Transverse colon (tissue), 4 donors: ENCODE results near the gene OR4Q3. TPM values are rescaled to one million over a fixed set of nuclear protein-coding genes. Genes with fewer than 3 reads are reported as not detected.
"Not testable (repeated sequence)": the region's sequence is repeated elsewhere in the genome, so short reads cannot be mapped to it uniquely, and the experiment has no call there.

Experiments used
- DNase-seq: peaks from one replicate; pipeline ENCODE4 v3.0.0-alpha.2; 2019
- H3K27ac ChIP-seq, 4 donors: fragments of 200-600 bp; sonication (generic); 2 replicates each; pipeline ENCODE4 v1.5.1; 2016 to 2018; ENCODE audit warnings: inconsistent platforms in 4 of 4
- H3K27me3 ChIP-seq: fragments of 200-600 bp; sonication (generic); 2 replicates; pipeline ENCODE4 v1.5.1; 2017; ENCODE audit warnings: inconsistent platforms
- H3K36me3 ChIP-seq, 4 donors: fragments of 200-600 bp; sonication (generic); 2 replicates each; pipeline ENCODE4 v1.5.1; 2017 to 2019; ENCODE audit warnings: inconsistent platforms in 4 of 4
- H3K4me1 ChIP-seq, 4 donors: fragments of 200-600 bp; sonication (generic); 2 replicates each; pipeline ENCODE4 v1.5.1; 2017 to 2020; ENCODE audit warnings: inconsistent platforms in 4 of 4
- H3K4me3 ChIP-seq, 4 donors: fragments of 200-600 bp; sonication (generic); 1 replicate in 1 of 4; 2 replicates in 3 of 4; pipeline versions ENCODE4 v1.5.1 to v1.6.1; 2017 to 2019; ENCODE audit warnings: inconsistent platforms in 4 of 4
- H3K9me3 ChIP-seq, 2 donors: fragments of 200-600 bp; sonication (generic); 2 replicates each; pipeline ENCODE4 v1.5.1; 2017 to 2019; ENCODE audit warnings: inconsistent platforms in 2 of 2
- CTCF ChIP-seq, 5 experiments: fragments of 200-600 bp in 3 of 5; fragments of 450-650 bp in 2 of 5; sonication (generic) in 3 of 5; IDR thresholded peaks; 1 replicate in 2 of 5; 2 replicates in 3 of 5; pipeline ENCODE4 v1.5.1; 2016 to 2017; ENCODE audit warnings: antibody characterized with exemption in 5 of 5, inconsistent platforms in 3 of 5, mild to moderate bottlenecking in 2 of 5, moderate library complexity in 1 of 5
- EP300 ChIP-seq: sonication (generic); formaldehyde crosslinking; IDR thresholded peaks from one replicate; pipeline ENCODE4 v1.6.1; 2017; ENCODE audit warnings: antibody characterized with exemption, low read depth
- POLR2A ChIP-seq: fragments of 450-650 bp; IDR thresholded peaks from one replicate; pipeline ENCODE4 v1.6.1; 2016; ENCODE audit warnings: antibody characterized with exemption, mild to moderate bottlenecking, moderate library complexity
- POLR2AphosphoS5 ChIP-seq, 3 donors: sonication (generic); formaldehyde crosslinking; IDR thresholded peaks; one replicate each; pipeline ENCODE4 v1.6.1; 2016; ENCODE audit warnings: antibody characterized with exemption in 3 of 3
- WGBS, 2 donors: methylation state at CpG; one replicate each; pipeline ENCODE4 v1.1.5; 2018; ENCODE audit warnings: low coverage in 1 of 2; 5-methylcytosine and 5-hydroxymethylcytosine counted together
- in situ Hi-C, 4 donors: fragments of 200-750 bp; cut with MboI; loops; one replicate each; pipeline versions ENCODE4 v1.15.0 to v1.15.1; 2017; ENCODE audit warnings: low sequenced_read_pairs in 3 of 4, low pct_ligation_motif_present in 1 of 4, low pct_unique_long_range_greater_than_20kb in 1 of 4
- intact Hi-C: fragments of 100-400 bp; cut with DNase I; formaldehyde crosslinking; loops from one replicate; pipeline ENCODE4 v1.15.1; 2023; ENCODE audit warnings: low total_unique reads
- total RNA-seq, 4 donors: library from RNA; depleted of rRNA; stranded (reverse); fragments of >200 nt; gene quantifications; one replicate each; pipeline ENCODE4 v1.1.0, GENCODE V29; 2016

The OR4Q3 gene
- total RNA-seq, 4 donors from 2014 or later, result not detected

GRCh38 chr14:19754172-19754571 lies 10.8 kb downstream of the OR4Q3 start:
- no peaks in the 10 kb centered on the region for H3K36me3 ChIP-seq
- no peak overlapping the region for H3K4me3 ChIP-seq
- in situ Hi-C loops (no loop called here), intact Hi-C loops (no loop called here)
- H3K27ac ChIP-seq, result no peak overlapping the region
- no peaks in the 10 kb centered on the region for H3K27me3 ChIP-seq
- H3K9me3 ChIP-seq, result no peaks in the 10 kb centered on the region
- no peak for DNase-seq
- TF ChIP-seq CTCF (IDR thresholded peaks at IDR 0.05), result no peak
- no peak for TF ChIP-seq EP300
- no peak for TF ChIP-seq POLR2A
- no peak for TF ChIP-seq POLR2AphosphoS5 (IDR thresholded peaks at IDR 0.05)
- no peaks in the 10 kb centered on the region for H3K4me1 ChIP-seq
- WGBS, 2 donors, result 31 to 36% methylated on average over 2 of the region's 2 CpGs

GRCh38 chr14:19771491-19771890 lies 28.1 kb downstream of the OR4Q3 start:
- 44% methylated on average over 3 of the region's 3 CpGs; no CpG with 5 or more reads in 1 of the 2 donors for WGBS, 2 donors

DNA sequence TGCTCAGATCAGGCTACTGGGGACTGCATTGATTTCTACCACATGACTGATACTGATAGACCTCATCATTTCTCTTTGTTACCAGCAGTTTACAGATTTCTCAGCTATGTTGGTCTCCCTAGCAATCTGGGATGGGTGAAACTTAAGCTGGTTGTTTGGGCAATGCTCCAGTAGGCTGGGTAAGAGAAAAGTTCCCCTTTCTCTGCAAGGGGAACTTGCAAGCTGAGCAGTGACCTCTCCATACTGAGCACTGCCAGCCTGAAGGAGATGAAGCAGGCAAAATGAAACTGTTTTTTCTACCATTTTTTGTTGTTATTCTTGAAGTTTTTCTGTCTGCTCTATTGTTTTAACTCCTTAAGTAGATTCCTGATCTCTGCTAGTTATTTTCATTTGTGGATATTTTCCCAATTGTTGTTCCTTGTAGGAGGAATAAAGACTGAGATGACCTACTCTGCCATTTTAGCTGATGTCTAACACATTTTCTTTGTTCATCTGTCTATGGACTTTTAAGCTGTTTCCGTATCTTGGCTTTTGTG lies 28.6 kb downstream of the OR4Q3 start:
- intact Hi-C loops, result no loop called here
- 83 to 100% methylated on average over 1 of the region's 1 CpG for WGBS, 2 donors
- TF ChIP-seq POLR2A (no peak), CTCF (IDR thresholded peaks at IDR 0.05) (no peak), POLR2AphosphoS5 (IDR thresholded peaks at IDR 0.05) (no peak), EP300 (no peak)
- Histone ChIP-seq H3K27ac (no peak overlapping the region), H3K36me3 (no peaks in the 10 kb centered on the region), H3K4me3 (no peak overlapping the region), H3K4me1 (no peaks in the 10 kb centered on the region), H3K9me3 (peaks cover 0 to 7% of the 10 kb centered on the region in 2 donors), H3K27me3 (no peaks in the 10 kb centered on the region)
- no peak for DNase-seq
- in situ Hi-C loops, result no loop called here

More at GRCh38 chr14:19771491-19771890, 28.1 kb downstream of the OR4Q3 start:
- H3K36me3 ChIP-seq, intact Hi-C loops, H3K9me3 ChIP-seq, H3K27me3 ChIP-seq, in situ Hi-C loops, DNase-seq, H3K27ac ChIP-seq, H3K4me3 ChIP-seq, H3K4me1 ChIP-seq: not testable (repeated sequence)

GRCh38 chr14:19772454-19772853 lies 29.1 kb downstream of the OR4Q3 start:
- DNase-seq, H3K27ac ChIP-seq, in situ Hi-C loops, H3K4me3 ChIP-seq, H3K9me3 ChIP-seq, H3K27me3 ChIP-seq, H3K36me3 ChIP-seq, H3K4me1 ChIP-seq, intact Hi-C loops: not testable (repeated sequence)
- 43 to 56% methylated on average over 2 of the region's 2 CpGs for WGBS, 2 donors

- DNase-seq, H3K36me3 ChIP-seq, intact Hi-C loops, in situ Hi-C loops, H3K27ac ChIP-seq, H3K9me3 ChIP-seq, H3K4me1 ChIP-seq, H3K4me3 ChIP-seq, H3K27me3 ChIP-seq: not testable (repeated sequence)
- WGBS, 2 donors, result 9 to 11% methylated on average over 1 of the region's 1 CpG
These were observed 29.8 kb downstream of the OR4Q3 start, which contains the start of gene OR4M1 for GRCh38 chr14:19773204-19773603. Gene OR4M1, plus strand, starts transcription at chr14:19773504. Its CDS starts 6,819 bp downstream, at chr14:19780323.

DNA sequence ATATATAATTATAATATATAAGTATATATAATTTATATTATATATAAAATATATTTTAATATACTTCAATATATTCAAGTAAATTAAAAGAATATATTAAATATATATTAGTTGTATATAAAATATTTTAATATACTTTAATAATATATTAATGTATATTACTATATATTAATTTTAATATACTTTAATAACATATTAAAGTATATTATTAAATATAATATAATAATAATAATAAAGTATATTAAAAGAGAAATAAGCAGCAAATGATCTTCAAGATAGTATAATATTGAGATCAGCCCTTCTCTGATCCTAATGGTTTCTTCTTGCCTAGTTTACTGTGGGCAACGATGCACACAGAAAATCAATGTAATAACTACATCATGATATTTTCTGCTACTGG lies 32.2 kb downstream of the OR4Q3 start:
- in situ Hi-C loops (no loop called here), intact Hi-C loops (no loop called here)
- H3K4me3 ChIP-seq, result no peak overlapping the region
- 45 to 73% methylated on average over 1 of the region's 1 CpG for WGBS, 2 donors
- no peaks in the 10 kb centered on the region for H3K4me1 ChIP-seq
- H3K9me3 ChIP-seq, result peaks cover 0 to 7% of the 10 kb centered on the region in 2 donors
- DNase-seq, result no peak
- no peaks in the 10 kb centered on the region for H3K27me3 ChIP-seq
- no peaks in the 10 kb centered on the region for H3K36me3 ChIP-seq
- TF ChIP-seq CTCF (IDR thresholded peaks at IDR 0.05), result no peak
- TF ChIP-seq POLR2A, result no peak
- TF ChIP-seq EP300, result no peak
- no peak for TF ChIP-seq POLR2AphosphoS5 (IDR thresholded peaks at IDR 0.05)
- H3K27ac ChIP-seq, result no peak overlapping the region

DNA sequence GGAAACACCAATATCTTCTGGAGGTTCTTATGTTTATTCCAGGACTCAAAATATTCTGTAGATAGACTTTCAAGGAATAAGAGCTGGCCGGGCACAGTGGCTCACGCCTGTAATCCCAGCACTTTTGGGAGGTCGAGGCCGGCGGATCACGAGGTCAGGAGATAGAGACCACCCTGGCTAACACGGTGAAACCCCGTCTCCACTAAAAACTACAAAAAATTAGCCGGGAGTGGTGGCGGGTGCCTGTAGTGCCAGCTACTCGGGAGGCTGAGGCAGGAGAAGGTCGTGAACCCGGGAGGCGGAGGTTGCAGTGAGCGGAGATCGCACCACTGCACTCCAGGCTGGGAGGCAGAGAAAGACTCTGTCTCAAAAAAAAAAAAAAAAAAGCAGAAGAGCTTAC lies 42.5 kb downstream of the OR4Q3 start:
- H3K4me3 ChIP-seq, intact Hi-C loops, H3K27me3 ChIP-seq, H3K36me3 ChIP-seq, H3K4me1 ChIP-seq, H3K27ac ChIP-seq, DNase-seq, in situ Hi-C loops: not testable (repeated sequence)
- 74 to 83% methylated on average over 11 to 16 of the region's 16 CpGs for WGBS, 2 donors
- peaks cover 0 to 20% of the 10 kb centered on the region in 2 donors for H3K9me3 ChIP-seq

- H3K27me3 ChIP-seq, H3K36me3 ChIP-seq, H3K4me1 ChIP-seq, H3K27ac ChIP-seq, intact Hi-C loops, in situ Hi-C loops, DNase-seq, H3K4me3 ChIP-seq: not testable (repeated sequence)
- WGBS, 2 donors, result 69 to 90% methylated on average over 3 to 6 of the region's 6 CpGs
- peaks cover 0 to 19% of the 10 kb centered on the region in 2 donors for H3K9me3 ChIP-seq
These were observed 43.9 kb downstream of the OR4Q3 start for GRCh38 chr14:19787318-19787717.
